Bronchial epithelial cell (primary cell): ENCODE results near the gene SLC12A4. TPM values are rescaled to one million over a fixed set of nuclear protein-coding genes. Genes with fewer than 3 reads are reported as not detected.

Experiments used
- DNase-seq: peaks from one replicate; pipeline ENCODE4 v3.0.0-alpha.2; 2010; ENCODE audit warnings: low read depth
- FAIRE-seq: peaks from 2 replicates; lab custom pipeline; 2011; peaks lifted over from hg19 to GRCh38; lab: Jason Lieb, UNC
- H3K27me3 ChIP-seq: 2 replicates; pipeline ENCODE4 v1.5.1; 2011; ENCODE audit warnings: low read length; ENCODE audit not compliant: control insufficient read depth, insufficient read depth
- H3K36me3 ChIP-seq: 2 replicates; pipeline ENCODE4 v1.5.1; 2011; ENCODE audit warnings: low read length; ENCODE audit not compliant: control insufficient read depth, insufficient read depth
- H3K4me3 ChIP-seq: 2 replicates; pipeline ENCODE4 v1.5.1; 2011; ENCODE audit warnings: mild to moderate bottlenecking, low read depth, low read length, control low read depth
- total RNA-seq: library from RNA; depleted of rRNA; stranded (reverse); fragments of >200 nt; gene quantifications from 2 replicates; pipeline ENCODE4 v1.2.1, GENCODE V29; 2014
- TF ChIP-seq, protein P1 (sequence below): IDR thresholded peaks from 2 replicates; pipeline ENCODE4 v1.5.1; 2011; ENCODE audit warnings: mild to moderate bottlenecking, moderate library complexity, low read length, control low read depth, inconsistent platforms; ENCODE audit not compliant: insufficient read depth, severe bottlenecking

SLC12A4 gene
- total RNA-seq, 1 donor from 2014 or later: 20.5 TPM

DNA sequence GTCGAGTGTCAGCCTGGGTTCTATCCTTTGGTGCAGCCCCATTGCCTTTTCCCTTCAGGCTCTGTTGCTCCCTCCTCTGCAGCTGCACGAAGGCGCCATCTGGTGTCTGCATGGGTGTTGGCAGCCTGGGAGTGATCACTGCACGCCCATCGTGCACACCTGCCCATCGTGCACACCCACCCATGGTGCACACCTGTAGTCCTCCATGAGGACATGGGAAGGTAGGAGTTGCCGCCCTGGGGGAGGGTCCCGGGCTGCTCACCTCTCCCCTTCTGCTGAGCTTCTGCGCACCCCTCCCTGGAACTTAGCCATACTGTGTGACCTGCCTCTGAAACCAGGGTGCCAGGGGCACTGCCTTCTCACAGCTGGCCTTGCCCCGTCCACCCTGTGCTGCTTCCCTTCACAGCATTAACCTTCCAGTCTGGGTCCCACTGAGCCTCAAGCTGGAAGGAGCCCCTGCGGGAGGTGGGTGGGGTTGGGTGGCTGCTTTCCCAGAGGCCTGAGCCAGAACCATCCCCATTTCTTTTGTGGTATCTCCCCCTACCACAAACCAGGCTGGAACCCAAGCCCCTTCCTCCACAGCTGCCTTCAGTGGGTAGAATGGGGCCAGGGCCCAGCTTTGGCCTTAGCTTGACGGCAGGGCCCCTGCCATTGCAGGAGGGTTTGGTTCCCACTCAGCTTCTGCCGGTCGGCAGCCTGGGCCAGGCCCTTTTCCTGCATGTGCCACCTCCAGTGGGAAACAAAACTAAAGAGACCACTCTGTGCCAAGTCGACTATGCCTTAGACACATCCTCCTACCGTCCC lies 39.7 kb downstream of the SLC12A4 start:
- TF ChIP-seq, protein P1, sequence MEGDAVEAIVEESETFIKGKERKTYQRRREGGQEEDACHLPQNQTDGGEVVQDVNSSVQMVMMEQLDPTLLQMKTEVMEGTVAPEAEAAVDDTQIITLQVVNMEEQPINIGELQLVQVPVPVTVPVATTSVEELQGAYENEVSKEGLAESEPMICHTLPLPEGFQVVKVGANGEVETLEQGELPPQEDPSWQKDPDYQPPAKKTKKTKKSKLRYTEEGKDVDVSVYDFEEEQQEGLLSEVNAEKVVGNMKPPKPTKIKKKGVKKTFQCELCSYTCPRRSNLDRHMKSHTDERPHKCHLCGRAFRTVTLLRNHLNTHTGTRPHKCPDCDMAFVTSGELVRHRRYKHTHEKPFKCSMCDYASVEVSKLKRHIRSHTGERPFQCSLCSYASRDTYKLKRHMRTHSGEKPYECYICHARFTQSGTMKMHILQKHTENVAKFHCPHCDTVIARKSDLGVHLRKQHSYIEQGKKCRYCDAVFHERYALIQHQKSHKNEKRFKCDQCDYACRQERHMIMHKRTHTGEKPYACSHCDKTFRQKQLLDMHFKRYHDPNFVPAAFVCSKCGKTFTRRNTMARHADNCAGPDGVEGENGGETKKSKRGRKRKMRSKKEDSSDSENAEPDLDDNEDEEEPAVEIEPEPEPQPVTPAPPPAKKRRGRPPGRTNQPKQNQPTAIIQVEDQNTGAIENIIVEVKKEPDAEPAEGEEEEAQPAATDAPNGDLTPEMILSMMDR: peak; percentile 95
- peak; percentile 42 for DNase-seq
- no peaks in the 10 kb centered on the region for H3K27me3 ChIP-seq
- H3K4me3 ChIP-seq: no peak overlapping the region
- peak; percentile 52 for FAIRE-seq
- H3K36me3 ChIP-seq: peaks cover 12% of the 10 kb centered on the region

GRCh38 chr16:67928147-67928546 lies 40.3 kb downstream of the SLC12A4 start:
- TF ChIP-seq, protein P1: no peak
- Histone ChIP-seq H3K27me3 (no peaks in the 10 kb centered on the region), H3K36me3 (peaks cover 12% of the 10 kb centered on the region), H3K4me3 (no peak overlapping the region)
- no peak for FAIRE-seq
- no peak for DNase-seq

DNA sequence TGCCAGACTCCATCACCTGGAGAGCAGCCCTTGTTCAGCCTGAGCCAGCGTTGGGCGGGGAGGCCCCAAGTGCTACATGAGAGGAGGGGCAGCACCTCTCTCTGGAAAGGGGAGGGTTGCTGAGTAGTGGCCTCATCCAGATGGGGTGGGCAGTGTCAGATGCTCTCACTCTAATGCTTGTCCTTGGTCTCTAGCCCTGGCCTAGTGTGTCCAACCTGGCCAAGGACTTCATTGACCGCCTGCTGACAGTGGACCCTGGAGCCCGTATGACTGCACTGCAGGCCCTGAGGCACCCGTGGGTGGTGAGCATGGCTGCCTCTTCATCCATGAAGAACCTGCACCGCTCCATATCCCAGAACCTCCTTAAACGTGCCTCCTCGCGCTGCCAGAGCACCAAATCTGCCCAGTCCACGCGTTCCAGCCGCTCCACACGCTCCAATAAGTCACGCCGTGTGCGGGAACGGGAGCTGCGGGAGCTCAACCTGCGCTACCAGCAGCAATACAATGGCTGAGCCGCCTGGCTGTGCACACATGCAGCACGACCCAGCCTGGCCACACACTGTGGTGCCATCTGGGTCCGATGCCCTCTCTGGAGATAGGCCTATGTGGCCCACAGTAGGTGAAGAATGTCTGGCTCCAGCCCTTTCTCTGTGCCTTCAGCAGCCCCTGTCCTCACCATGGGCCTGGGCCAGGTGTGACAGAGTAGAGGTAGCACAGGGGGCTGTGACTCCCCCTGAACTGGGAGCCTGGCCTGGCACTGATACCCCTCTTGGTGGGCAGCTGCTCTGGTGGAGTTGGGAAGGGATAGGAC lies 41.1 kb downstream of the SLC12A4 start:
- DNase-seq: no peak
- TF ChIP-seq, protein P1: no peak
- Histone ChIP-seq H3K27me3 (no peaks in the 10 kb centered on the region), H3K4me3 (no peak overlapping the region), H3K36me3 (peaks cover 12% of the 10 kb centered on the region)
- FAIRE-seq: no peak

- DNase-seq: peak; percentile 75
- FAIRE-seq: no peak
- no peaks in the 10 kb centered on the region for H3K27me3 ChIP-seq
- TF ChIP-seq, protein P1: peak; percentile 6
- peaks cover 12% of the 10 kb centered on the region for H3K36me3 ChIP-seq
- no peak overlapping the region for H3K4me3 ChIP-seq
Observed at GRCh38 chr16:67926181-67926750, 42.2 kb downstream of the SLC12A4 start.

GRCh38 chr16:67924140-67924906 lies 44.1 kb downstream of the SLC12A4 start:
- TF ChIP-seq, protein P1: no peak
- no peak for FAIRE-seq

More at GRCh38 chr16:67924140-67924906, 44.1 kb downstream of the SLC12A4 start:
- DNase-seq: no peak
- Histone ChIP-seq H3K4me3 (no peak overlapping the region), H3K27me3 (no peaks in the 10 kb centered on the region), H3K36me3 (peaks cover 12% of the 10 kb centered on the region)
